TTC549 (cell line): Measurements from ENCODE around the gene AQR.
"Not testable (repeated sequence)": the region's sequence is repeated elsewhere in the genome, so short reads cannot be mapped to it uniquely, and the experiment has no call there.

Experiments
- FAIRE-seq: peaks from 2 replicates; lab custom pipeline; 2012; peaks lifted over from hg19 to GRCh38; lab: Jason Lieb, UNC

AQR gene

DNA sequence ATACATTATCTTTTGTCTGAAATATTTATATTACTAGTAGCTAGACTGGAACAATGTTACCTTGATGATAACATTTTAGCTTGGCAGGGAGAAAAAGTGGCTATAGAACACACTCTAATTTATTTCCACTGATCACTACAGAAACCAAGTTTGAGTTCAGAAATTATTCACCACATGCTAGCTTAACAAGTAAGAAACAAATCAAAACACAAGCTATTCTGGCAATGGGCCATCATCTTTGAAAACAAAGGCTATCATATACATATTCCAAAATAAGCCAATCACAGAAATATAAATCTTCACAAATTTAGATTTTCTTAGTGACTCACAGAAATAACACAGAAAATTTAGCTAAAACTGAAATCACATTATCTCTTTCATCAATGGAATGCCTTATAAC, 17.1 kb downstream of the AQR start:
- FAIRE-seq = no peak

DNA sequence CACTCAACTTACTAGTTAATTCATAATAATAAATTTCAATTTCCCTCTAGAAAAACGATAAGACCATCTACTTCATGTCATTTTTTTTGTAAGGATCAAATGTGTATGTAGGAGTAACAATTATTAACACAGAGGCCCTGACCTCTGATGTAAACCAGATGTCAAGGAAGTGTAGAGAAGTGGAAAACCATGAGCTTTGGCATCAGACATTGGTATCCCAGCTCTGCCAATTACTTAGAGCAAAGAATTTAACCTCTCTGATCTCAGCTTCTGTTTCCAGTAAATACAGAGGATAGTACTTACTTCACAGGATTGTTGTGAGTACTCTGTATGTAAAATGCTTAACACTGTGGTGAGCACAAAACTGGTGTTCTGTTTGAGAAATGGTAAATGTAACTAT, 17.5 kb downstream of the AQR start:
- no peak for FAIRE-seq

DNA sequence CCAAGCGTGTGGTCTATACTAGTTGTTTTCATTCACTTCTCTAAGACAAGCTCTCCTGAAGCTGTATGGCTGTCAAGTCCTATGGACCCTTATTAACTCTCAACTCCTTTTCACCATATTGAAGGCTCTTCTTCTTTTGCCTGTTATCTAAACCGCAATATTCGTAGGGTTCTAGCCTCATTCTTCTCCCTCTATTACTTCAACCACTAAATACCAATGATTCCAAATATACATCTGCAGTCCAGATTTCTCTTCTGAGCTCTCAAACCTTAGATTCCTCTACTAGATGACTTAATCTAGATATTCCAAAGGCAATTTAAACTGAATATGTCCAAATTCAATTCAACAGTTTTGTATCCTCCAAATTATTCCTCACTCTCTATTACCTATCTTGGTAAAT, 24.6 kb downstream of the AQR start:
- FAIRE-seq = no peak

DNA sequence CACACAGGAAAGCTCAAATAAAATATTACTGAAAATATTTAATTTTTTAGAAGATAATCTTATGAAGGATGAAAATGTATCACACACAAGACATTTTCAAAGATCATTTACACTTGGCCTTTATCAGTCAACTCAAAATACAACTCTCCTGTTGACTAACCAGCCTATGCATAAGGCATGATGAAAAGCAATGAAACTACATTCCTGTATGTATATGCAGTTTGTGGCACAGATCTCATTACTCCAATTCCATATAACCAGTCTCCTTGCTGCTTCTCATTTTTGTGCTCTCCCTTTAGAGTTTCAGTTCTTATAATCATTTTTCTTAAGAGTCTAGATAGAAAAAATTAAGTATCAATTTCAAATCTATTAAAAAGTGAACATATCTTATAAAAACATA, 25.8 kb downstream of the AQR start:
- no peak for FAIRE-seq

DNA sequence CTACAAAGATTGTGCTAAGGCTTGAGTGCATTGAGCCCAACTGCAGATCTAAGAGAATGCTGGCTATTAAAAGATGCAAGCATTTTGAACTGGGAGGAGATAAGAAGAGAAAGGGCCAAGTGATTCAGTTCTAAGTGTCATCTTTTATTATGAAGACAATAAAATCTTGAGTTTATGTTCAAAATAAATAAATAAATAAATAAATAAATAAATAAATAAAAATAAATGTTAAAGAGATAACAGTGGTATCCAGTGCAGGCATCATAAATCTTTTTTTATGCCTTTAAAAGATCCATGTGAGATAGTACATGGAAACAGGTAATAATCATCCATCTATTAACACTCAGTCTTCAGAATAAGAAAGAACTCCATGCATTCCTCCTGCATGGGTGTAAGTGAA, 26.3 kb downstream of the AQR start:
- not testable (repeated sequence) for FAIRE-seq

DNA sequence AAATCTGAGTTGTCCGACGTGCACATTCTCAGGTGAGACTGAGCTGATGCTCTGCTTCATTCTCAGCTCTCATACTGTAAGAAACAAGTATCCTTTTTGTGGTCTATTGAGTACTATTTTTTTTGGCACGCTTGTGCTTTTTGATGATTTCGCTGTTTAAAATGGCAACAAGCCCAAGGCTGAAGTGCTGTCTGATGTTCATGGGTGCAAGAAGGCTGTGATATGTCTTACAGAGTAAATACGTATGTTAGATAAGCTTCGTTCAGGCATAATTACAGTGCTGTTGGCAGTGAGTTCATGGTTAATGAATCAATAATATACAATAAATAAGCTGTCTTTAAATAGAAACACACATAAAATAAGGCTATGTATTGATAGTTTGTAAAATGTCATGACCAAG, 27.2 kb downstream of the AQR start:
- FAIRE-seq = no peak

DNA sequence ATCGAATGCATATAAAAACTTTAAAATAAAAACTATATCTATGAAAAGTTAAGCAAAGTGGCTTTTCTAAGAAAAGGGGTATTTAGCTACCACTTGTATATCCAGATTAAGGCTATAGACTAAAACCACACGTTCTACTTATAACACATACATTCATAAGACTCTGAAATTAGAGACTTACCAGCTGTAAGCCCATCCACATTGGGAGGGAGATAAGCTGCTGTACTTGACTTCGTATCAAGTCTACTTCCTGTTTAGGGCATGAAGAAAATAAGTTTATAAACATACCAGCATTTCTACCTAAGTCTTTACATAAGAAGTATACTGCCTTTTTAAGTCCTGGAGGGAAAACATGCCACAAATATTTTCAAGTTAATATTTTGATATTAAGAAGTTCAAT, 27.7 kb downstream of the AQR start:
- no peak for FAIRE-seq

DNA sequence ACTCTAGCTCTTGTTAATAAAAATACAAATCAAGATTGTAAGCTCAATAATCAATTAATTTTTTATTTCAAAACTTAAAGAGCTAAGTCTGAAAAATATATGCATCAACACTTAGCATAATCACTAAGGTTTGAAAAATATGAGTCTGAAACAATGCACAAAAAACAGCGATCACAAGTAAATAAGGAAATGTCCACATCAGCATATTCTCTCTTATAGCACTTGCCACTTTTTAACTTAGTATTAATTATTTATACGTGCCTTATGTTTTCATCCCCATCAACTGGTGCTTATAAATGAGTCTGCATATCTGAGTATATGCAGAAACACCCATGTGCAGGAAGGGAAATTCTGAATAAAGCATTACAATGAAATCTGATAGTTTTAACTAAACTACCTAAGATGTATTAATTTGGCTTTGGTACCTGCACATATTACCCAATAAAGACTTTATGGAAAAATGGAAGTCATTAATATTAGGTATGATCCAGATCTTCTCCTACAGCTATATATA, 28.3 kb downstream of the AQR start:
- FAIRE-seq = peak; percentile 36

DNA sequence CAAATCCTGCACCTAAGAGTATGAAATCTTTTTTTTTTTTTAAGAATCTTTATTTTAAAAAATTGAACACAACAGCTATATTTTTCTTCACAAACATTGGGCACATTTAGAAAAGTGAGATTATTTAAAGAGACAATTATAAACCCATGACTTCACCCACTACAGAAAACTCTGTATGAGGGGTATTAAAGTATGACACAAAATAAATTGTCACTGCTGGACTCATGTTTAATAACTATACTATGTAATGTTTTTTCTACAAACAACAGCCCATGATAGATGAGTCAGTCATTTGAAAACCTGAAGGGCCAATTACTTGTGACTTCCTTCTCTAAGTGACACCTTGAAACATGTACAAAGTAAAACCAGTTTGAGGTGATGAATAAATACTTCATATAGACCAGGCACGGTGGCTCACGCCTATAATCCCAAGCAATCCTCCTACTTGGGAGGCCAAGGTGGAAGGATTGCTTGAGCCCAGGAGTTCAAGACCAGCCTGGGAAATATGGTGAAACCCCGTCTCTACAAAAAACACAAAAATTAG, 36.0 kb downstream of the AQR start:
- FAIRE-seq = no peak

DNA sequence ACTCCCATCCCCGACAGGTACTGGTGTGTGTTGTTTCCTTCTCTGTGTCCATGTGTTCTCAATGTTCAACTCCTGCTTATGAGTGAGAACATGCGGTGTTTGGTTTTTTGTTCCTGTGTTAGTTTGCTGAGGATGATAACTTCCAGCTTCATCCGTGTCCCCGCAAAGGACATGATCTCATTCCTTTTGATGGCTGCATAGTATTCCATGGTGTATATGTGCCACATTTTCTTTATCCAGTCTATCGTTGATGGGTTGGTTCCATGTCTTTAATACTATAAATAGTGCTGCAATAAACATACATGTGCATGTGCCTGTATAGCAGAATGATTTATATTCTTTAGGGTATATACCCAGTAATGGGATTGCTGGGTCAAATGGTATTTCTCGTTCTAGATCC, 41.2 kb downstream of the AQR start:
- not testable (repeated sequence) for FAIRE-seq

DNA sequence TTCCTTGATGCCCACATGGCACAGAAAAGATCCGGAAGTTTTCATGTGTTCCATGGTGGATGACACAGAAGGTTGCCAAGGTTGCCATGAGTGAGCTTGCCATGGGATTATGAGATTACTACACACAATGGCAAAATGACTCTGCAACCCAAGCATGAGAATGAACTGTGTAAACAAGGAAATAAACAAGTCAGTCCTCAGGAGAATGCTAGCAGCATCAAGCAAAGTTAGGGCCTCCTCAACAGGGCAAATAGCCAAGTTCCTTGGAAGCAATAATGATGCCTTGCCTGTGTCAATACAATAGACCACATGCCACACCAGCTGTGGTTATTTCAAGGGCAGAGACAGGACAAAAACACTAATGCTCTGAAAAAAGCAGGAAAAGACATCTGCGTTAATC, 41.8 kb downstream of the AQR start:
- FAIRE-seq = no peak

DNA sequence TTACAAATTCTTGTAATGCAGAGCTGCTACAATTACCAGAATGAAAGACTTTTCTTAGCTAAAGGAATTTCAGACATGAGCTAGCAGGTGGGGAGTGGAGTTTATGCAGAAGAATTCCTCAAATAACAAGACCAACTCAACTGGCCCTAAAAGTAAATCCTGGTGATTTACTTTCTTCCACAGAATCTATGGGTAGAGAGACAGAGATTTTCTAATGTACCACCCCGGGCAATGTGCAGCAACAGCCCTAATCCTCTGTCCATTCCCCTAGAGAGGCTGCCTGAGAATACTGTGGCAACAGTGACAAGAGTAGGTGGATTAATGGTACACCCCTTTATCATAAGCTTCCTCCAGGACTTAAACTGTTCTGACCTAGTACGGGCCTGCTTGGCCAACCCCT, 55.2 kb downstream of the AQR start:
- FAIRE-seq = no peak

DNA sequence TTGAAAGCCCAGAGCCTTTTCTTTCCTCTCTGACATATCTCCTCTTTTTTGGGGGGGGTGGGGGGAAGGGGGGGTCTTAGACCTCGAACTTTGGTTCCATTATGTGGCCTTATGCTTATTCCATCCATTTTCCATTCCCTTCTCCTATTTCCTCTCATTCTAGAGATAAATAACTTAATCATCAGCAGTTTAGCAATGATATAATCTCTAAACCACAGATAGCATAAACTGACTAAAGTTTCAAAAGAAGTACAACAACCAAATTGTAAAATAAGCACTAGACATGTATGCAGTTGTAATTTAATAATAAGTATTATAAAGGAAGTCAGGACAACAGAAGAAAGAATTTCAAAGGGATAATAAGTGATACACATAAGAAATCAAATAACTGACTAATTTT, 64.5 kb downstream of the AQR start:
- no peak for FAIRE-seq

DNA sequence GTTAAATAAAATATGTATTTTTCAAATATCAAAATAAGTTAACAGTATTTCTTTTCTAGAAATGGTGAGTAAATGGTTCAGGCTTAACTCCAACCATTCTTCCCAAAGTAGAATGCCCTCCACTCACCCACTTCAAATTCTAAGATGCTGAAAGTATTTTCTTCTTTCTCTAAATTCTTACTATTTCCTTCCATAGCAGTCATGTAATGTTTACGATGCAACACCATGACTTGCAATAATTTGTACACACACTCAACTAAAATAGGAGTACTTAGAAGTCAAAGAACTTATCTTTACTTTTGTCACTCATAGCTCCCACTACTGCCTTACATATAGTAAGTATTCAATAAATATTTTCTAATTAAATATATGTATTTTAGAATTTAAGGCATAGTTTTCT, 65.0 kb downstream of the AQR start:
- FAIRE-seq = no peak

DNA sequence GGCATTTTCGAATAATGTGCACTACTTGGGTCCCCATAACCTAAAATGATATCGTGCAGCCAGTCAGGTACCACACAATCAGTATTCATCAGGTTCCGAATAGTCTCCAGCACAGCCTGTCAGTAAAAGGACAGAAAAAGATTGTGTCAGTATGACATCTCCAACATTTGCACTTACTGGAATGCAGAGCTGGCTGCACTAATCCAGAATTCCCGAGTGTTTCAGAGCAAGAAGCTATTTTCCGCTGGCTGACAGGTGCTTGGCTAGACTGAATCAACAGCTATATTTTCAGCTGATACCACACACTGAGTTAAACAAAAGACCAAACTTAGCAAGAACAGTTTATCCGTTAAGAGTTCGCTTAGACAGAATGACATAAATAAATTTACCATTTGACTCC, 68.8 kb downstream of the AQR start:
- no peak for FAIRE-seq

DNA sequence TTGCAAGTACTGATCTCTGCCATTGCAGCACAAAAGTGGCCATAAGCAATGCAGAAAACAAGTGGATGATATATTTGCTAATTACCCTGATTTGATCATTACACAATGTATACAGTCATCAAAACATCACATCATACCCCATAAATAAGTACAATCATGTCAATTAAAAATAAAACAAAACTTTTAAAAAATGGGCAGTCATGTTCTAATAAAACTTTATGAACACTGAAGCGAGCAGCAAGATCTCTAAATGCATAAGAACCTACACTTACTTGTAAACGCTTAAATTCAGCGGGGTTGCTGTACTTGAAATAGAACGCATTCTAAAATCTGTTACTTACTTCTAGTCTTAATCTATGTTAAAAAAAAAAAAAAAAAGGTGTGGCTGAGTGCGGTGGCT, 73.4 kb downstream of the AQR start:
- FAIRE-seq = no peak

DNA sequence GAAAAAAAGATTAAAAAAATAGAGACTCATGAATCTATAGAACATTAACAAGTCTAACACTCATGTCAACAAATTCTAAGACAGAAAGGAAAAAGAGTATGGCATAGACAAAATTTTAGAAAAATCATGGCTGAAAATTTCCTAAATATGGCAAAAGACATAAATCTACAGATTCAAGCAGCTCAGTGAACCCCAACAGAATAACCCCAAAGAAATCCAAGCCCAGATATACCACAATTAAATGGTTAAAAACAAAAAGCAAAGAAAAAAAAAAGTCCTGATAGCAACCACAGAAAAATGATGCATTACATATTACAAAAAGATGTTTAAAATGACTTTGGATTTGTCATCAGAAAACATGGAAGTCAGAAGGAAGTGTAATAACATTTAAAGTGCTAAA, 75.6 kb downstream of the AQR start:
- no peak for FAIRE-seq

DNA sequence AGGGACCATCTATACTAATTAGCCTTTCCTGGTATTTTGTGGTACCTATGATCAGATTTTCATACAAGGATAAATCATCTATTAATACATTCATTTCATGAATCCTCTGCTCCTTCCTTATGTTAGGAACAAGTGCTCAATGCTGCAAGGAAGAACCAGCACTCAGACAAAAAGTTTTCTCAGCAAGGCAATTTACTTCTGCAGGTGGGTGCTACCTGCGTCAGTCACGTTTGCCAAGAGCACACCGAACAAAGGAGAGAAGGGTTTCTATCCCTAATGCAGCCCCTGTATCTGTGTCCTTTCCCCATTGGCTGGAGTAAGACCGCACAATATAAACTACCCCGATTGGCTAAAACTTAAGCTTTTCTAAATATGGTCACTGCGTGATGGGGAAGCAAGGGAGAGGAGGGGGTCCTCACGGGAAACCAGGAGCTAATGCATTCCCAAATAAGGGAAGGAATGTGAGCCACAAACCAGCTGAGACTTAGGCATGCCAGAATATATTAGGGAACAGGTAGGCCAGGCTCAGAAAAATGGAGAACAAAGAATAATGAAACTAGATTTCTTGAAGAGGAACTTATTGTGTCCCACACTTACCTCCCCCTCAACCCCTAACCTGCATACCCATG, 76.5 kb downstream of the AQR start:
- FAIRE-seq = no peak

DNA sequence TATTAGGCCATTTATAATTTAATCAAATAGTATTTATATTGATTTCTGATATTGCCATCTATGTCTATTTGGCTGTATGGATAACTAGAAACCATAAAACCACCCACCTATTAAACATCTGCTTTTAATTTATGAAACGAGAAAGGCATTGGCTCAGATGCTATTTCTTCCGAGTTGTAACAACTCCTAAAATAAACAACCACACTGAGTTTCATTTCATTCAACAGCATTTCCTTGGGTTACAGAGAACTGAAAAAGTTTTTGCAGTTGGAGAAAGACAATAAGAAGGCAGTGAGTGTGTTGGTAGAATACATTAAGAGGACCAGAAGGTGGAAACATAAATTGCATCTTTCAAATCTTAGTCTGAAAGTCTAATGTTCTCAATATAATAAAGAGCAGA, 79.1 kb downstream of the AQR start:
- no peak for FAIRE-seq

DNA sequence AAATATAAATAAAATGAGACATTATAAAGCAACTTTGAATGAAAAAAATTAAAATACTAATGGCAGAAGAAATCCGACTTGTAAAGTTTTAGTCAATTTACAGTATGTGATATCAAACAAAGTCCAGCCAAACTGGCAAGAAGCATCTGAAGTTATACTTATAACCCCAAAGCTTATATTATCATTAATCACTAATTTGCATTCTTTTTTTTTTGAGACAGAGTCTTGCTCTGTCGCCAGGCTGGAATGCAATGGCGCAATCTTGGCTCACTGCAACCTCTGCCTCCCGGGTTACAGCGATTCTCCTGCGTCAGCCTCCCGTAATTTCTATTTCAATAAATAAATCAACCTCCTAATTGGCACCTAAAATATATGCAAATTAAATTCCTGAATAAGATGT, 80.1 kb downstream of the AQR start:
- FAIRE-seq = no peak

DNA sequence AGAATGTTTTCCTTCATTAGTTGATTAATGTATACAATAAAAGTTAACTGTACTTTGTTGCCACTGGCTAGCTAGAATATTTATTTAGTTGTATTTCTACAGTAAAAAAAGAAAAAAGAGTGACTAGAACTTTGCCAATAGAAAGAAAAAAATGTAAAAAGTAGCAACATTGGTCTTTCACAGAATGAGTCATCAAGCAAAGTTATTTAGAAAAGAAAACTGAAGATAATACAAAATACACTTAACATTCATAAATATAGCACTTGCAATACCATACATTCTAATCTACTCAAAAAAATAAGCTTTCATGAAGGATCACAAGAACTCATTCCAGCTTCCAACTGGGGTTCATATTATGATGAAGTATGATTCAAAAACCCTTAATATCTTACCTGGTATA, 83.4 kb downstream of the AQR start:
- FAIRE-seq = no peak

DNA sequence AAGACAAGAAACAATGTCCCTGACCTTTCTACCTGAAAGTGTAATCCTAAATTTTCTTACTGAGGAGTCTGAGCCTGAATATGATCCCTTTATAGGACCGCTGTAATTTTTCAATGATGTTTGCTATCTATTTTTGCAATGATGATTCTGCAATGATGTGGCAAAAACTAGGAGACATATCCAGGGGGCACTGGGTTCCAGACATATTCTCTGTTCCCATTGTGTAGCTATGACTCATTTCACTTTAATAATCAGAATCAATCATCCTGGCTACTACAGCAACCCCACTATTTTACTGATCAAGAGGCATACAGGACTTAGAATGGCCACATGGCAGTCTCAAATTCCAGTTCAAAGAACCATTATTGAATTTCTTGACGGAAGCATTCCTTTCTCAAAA, 85.9 kb downstream of the AQR start:
- no peak for FAIRE-seq

DNA sequence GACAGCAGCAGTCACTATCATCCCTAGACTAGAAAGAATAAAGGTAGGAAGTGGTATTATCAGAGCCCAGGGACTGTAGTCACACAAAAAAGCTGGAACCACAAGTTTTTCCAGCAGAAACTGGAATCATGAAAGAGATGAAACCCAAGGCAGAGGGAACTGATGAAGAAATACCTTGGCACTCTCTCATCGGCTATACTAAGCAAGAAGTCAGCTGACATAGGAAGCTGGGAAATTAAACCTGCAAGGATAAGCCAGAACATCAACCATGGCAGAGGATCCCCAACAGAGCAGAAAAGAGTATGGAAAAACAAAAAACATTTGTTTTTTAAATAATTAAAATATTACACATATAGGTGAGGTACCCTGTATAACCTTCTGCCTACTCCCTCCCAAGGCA, 86.5 kb downstream of the AQR start:
- FAIRE-seq = no peak

DNA sequence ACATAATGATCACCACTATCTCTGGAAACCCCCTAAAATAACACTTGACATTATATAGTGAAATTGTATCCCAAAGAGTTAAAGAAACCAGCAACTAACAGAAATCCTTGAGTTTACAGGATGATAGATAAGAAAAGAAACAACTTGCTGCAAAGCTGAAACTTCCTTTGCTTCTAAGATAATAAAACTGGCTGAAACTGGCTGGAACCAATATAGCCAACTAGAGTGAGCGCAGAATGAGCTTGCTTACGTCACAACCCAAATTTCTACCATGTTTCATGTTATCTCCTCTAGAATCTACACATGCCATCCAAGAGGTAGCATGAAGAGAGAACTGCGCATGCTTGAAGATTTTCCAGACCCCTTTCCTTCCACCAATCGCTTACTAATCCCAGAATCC, 90.4 kb downstream of the AQR start:
- no peak for FAIRE-seq

DNA sequence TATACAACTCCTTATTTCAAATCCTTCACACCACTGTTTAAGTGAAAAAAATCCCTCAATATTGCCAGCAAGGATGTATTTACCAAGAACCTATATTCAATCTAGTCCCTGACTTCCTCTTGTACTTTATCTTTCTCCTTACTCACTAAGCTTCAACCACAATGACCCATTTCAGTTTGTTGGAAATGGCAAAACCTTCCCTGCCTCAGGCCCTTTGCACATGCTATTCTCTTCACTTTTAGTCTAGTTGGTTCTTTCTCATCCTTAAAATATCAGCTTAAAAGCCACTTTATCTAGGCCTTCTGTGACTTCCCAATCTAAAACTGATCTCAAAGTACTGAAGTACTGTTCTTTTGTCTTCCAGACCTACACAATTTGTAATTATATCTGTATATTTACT, 92.9 kb downstream of the AQR start:
- no peak for FAIRE-seq
